ENCODE data around the gene DIPK1C.

Gene DIPK1C

DNA sequence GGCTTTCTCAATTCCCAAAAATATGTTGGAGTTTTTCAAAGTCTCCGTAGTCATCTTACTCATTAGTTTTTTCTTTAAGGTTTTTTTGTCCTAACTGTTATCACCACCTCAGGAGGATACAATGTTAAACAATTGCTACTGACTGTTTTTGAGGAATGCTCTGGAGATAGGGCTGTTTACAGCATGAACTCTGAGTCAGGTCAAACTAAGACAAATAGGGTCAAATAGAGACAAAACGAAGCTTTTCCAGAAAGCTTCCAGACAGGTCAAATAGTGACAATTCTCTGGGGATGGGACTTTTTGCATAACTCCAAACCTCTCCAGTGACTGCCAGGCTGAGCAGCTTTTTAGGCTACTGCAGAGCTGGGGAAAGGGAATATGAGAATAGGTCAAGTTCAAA, 15.2 kb upstream of the DIPK1C start:
- no peak overlapping the region for H2BK12ac ChIP-seq (ENCODE audit: low read length)
- H3K18ac ChIP-seq (ENCODE audit: low read length): no peak overlapping the region
- H3K9ac ChIP-seq (ENCODE audit: low read length): no peak overlapping the region
- no peak overlapping the region for H3K4me3 ChIP-seq (ENCODE audit: low read depth, low read length)
- H3K79me1 ChIP-seq (ENCODE audit: low read length): no peaks in the 10 kb centered on the region
- H3K9me3 ChIP-seq (ENCODE audit: insufficient read depth, low read depth, low read length): no peaks in the 10 kb centered on the region
- peaks cover 0 to 5% of the 10 kb centered on the region in 2 experiments for H3K4me1 ChIP-seq (ENCODE audit: control insufficient read depth in 1 of 2, insufficient read depth in 2 of 2, low read length in 2 of 2)
- no peak overlapping the region for H4K8ac ChIP-seq (ENCODE audit: low read depth, low read length)
- no peaks in the 10 kb centered on the region for H3K79me2 ChIP-seq (ENCODE audit: control insufficient read depth, insufficient read depth, low read length, poor library complexity)
- H3K14ac ChIP-seq (ENCODE audit: low read length): no peak overlapping the region
- H4K12ac ChIP-seq (ENCODE audit: low read depth, low read length): no peak overlapping the region
- WGBS (ENCODE audit: extremely low coverage, insufficient coverage, insufficient read length): no CpG with 5 or more reads among the region's 2 CpGs
- no peak overlapping the region for H2AK5ac ChIP-seq (ENCODE audit: low read length)
- no peak overlapping the region for H3K4ac ChIP-seq (ENCODE audit: low read depth, low read length)
- no peak for DNase-seq
- H3K27me3 ChIP-seq (ENCODE audit: insufficient read depth, low read length): no peaks in the 10 kb centered on the region
- no peak overlapping the region for H3K23ac ChIP-seq (ENCODE audit: low read length)
- no peaks in the 10 kb centered on the region for H3K36me3 ChIP-seq (ENCODE audit: control insufficient read depth in 1 of 2, insufficient read depth in 2 of 2, low read length in 2 of 2)
- no peak overlapping the region for H4K91ac ChIP-seq (ENCODE audit: low read depth, low read length)
- no peak overlapping the region for H3K27ac ChIP-seq (ENCODE audit: low read depth, low read length)
- H2BK5ac ChIP-seq (ENCODE audit: low read depth, low read length, poor library complexity): no peak overlapping the region
- H2BK120ac ChIP-seq (ENCODE audit: insufficient read depth, low read length, poor library complexity): no peak overlapping the region
- no peak overlapping the region for H2AFZ ChIP-seq (ENCODE audit: insufficient read depth, low read length, poor library complexity)
- H3K4me2 ChIP-seq (ENCODE audit: low read length): no peak overlapping the region

DNA sequence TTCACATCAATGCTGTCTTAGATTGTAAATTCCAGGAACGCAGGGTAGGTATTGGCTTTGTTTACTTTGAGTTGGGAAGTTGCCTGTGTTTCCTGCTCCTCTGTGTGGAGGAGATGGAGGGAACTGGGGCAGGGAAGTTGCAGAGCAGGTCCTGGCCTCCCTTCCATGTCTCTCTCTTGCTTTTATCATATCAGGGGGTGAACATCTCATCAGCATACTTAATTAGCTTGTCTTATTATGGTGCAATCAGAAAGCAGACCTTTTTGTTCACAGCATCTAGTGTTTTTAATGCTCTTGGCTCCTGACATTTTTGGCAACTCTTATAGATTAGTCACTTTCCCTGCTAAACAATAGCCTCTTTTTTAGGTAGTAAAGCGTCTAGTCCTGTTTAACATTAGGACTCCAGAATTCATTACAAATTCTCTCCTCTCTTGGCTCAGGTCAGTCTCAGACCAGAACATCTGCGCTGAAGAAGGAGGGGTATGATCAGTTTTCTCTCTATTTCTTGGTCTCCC, 11.5 kb upstream of the DIPK1C start:
- Histone ChIP-seq H2AFZ (ENCODE audit: insufficient read depth, low read length, poor library complexity) (no peak overlapping the region), H3K27ac (ENCODE audit: low read depth, low read length) (no peak overlapping the region), H2BK120ac (ENCODE audit: insufficient read depth, low read length, poor library complexity) (no peak overlapping the region), H2AK5ac (ENCODE audit: low read length) (no peak overlapping the region), H2BK5ac (ENCODE audit: low read depth, low read length, poor library complexity) (no peak overlapping the region), H3K4ac (ENCODE audit: low read depth, low read length) (no peak overlapping the region), H3K9me3 (ENCODE audit: insufficient read depth, low read depth, low read length) (no peaks in the 10 kb centered on the region), H4K12ac (ENCODE audit: low read depth, low read length) (no peak overlapping the region), H4K91ac (ENCODE audit: low read depth, low read length) (no peak overlapping the region), H3K23ac (ENCODE audit: low read length) (no peak overlapping the region), H3K27me3 (ENCODE audit: insufficient read depth, low read length) (no peaks in the 10 kb centered on the region), H3K79me1 (ENCODE audit: low read length) (no peaks in the 10 kb centered on the region), H3K18ac (ENCODE audit: low read length) (no peak overlapping the region), H2BK12ac (ENCODE audit: low read length) (no peak overlapping the region), H3K36me3 (ENCODE audit: control insufficient read depth in 1 of 2, insufficient read depth in 2 of 2, low read length in 2 of 2) (no peaks in the 10 kb centered on the region), H3K4me2 (ENCODE audit: low read length) (no peak overlapping the region), H4K8ac (ENCODE audit: low read depth, low read length) (no peak overlapping the region), H3K4me1 (ENCODE audit: control insufficient read depth in 1 of 2, insufficient read depth in 2 of 2, low read length in 2 of 2) (peaks cover 0 to 5% of the 10 kb centered on the region in 2 experiments), H3K14ac (ENCODE audit: low read length) (no peak overlapping the region), H3K79me2 (ENCODE audit: control insufficient read depth, insufficient read depth, low read length, poor library complexity) (no peaks in the 10 kb centered on the region), H3K4me3 (ENCODE audit: low read depth, low read length) (no peak overlapping the region), H3K9ac (ENCODE audit: low read length) (no peak overlapping the region)
- no CpG with 5 or more reads among the region's 3 CpGs for WGBS (ENCODE audit: extremely low coverage, insufficient coverage, insufficient read length)
- peak in 1 of 2 donors; percentile 35 for DNase-seq

DNA sequence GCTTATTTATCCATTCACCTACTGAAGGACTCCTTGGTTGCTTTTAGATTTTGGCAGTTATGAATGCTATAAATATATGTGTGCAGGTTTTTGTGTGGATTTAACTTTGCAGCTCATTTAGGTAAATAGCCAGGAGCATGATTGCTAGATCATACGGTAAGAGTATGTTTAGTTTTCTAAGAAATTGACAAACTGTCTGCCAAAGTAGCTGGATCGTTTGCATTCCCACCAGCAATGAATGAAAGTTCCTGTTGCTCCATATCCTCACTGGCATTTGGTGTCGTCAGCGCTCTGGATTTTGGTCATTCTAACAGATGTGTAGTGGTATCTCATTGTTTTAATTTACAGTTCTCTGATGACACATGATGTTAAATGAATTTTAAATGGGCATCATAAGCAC, 8.7 kb upstream of the DIPK1C start:
- DNase-seq: peak; percentile 60 to 83
- Histone ChIP-seq H3K14ac (ENCODE audit: low read length) (no peak overlapping the region), H2BK12ac (ENCODE audit: low read length) (no peak overlapping the region), H3K4me2 (ENCODE audit: low read length) (no peak overlapping the region), H2AFZ (ENCODE audit: insufficient read depth, low read length, poor library complexity) (no peak overlapping the region), H2BK120ac (ENCODE audit: insufficient read depth, low read length, poor library complexity) (no peak overlapping the region), H3K27ac (ENCODE audit: low read depth, low read length) (no peak overlapping the region), H3K79me1 (ENCODE audit: low read length) (no peaks in the 10 kb centered on the region), H3K23ac (ENCODE audit: low read length) (no peak overlapping the region), H3K4me1 (ENCODE audit: control insufficient read depth in 1 of 2, insufficient read depth in 2 of 2, low read length in 2 of 2) (peaks cover 0 to 5% of the 10 kb centered on the region in 2 experiments), H3K9ac (ENCODE audit: low read length) (no peak overlapping the region), H4K8ac (ENCODE audit: low read depth, low read length) (no peak overlapping the region), H3K36me3 (ENCODE audit: control insufficient read depth in 1 of 2, insufficient read depth in 2 of 2, low read length in 2 of 2) (no peaks in the 10 kb centered on the region), H2AK5ac (ENCODE audit: low read length) (no peak overlapping the region), H3K4me3 (ENCODE audit: low read depth, low read length) (no peak overlapping the region), H3K27me3 (ENCODE audit: insufficient read depth, low read length) (no peaks in the 10 kb centered on the region), H3K79me2 (ENCODE audit: control insufficient read depth, insufficient read depth, low read length, poor library complexity) (no peaks in the 10 kb centered on the region), H2BK5ac (ENCODE audit: low read depth, low read length, poor library complexity) (no peak overlapping the region), H3K4ac (ENCODE audit: low read depth, low read length) (no peak overlapping the region), H4K12ac (ENCODE audit: low read depth, low read length) (no peak overlapping the region), H3K18ac (ENCODE audit: low read length) (no peak overlapping the region), H4K91ac (ENCODE audit: low read depth, low read length) (no peak overlapping the region), H3K9me3 (ENCODE audit: insufficient read depth, low read depth, low read length) (no peaks in the 10 kb centered on the region)
- WGBS (ENCODE audit: extremely low coverage, insufficient coverage, insufficient read length): no CpG with 5 or more reads among the region's 4 CpGs

DNA sequence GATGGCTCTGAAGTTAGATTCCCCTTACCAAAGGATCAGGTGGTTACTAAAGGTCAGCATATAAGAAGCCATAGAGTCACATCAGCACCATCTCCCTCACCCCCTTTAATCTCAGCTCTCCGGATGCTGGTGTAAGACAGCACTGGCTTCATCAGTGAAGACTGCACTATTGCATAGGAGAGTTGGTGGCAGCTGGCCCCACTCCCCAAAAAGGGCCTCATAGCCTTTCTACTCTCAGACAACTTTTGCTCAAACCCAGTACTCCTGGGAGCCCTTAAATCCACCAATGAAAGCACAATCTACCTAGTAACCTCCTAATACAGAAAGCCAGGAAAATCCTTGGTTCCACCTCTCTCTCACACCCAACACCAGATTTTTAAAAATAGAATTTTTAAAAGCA, 6.9 kb upstream of the DIPK1C start:
- Histone ChIP-seq H3K23ac (ENCODE audit: low read length) (no peak overlapping the region), H3K4ac (ENCODE audit: low read depth, low read length) (no peak overlapping the region), H2BK5ac (ENCODE audit: low read depth, low read length, poor library complexity) (no peak overlapping the region), H3K14ac (ENCODE audit: low read length) (no peak overlapping the region), H3K36me3 (ENCODE audit: control insufficient read depth in 1 of 2, insufficient read depth in 2 of 2, low read length in 2 of 2) (no peaks in the 10 kb centered on the region), H3K18ac (ENCODE audit: low read length) (no peak overlapping the region), H3K4me2 (ENCODE audit: low read length) (no peak overlapping the region), H2AK5ac (ENCODE audit: low read length) (no peak overlapping the region), H3K27ac (ENCODE audit: low read depth, low read length) (no peak overlapping the region), H3K79me1 (ENCODE audit: low read length) (no peaks in the 10 kb centered on the region), H2BK120ac (ENCODE audit: insufficient read depth, low read length, poor library complexity) (no peak overlapping the region), H3K4me1 (ENCODE audit: control insufficient read depth in 1 of 2, insufficient read depth in 2 of 2, low read length in 2 of 2) (peaks cover 0 to 5% of the 10 kb centered on the region in 2 experiments), H4K91ac (ENCODE audit: low read depth, low read length) (no peak overlapping the region), H4K12ac (ENCODE audit: low read depth, low read length) (no peak overlapping the region), H3K27me3 (ENCODE audit: insufficient read depth, low read length) (peaks cover 3% of the 10 kb centered on the region), H3K9ac (ENCODE audit: low read length) (no peak overlapping the region), H2BK12ac (ENCODE audit: low read length) (no peak overlapping the region), H2AFZ (ENCODE audit: insufficient read depth, low read length, poor library complexity) (no peak overlapping the region), H3K79me2 (ENCODE audit: control insufficient read depth, insufficient read depth, low read length, poor library complexity) (no peaks in the 10 kb centered on the region), H4K8ac (ENCODE audit: low read depth, low read length) (no peak overlapping the region), H3K4me3 (ENCODE audit: low read depth, low read length) (no peak overlapping the region), H3K9me3 (ENCODE audit: insufficient read depth, low read depth, low read length) (no peaks in the 10 kb centered on the region)
- WGBS (ENCODE audit: extremely low coverage, insufficient coverage, insufficient read length): no CpG with 5 or more reads among the region's 1 CpG
- no peak for DNase-seq

All from trophoblast cell (in vitro differentiated cells and primary cell).